Stimulated activated CD4-positive, alpha-beta T cell treated with anti-CD3 and anti-CD28 coated beads, TNF-alpha, amount 100 ng/mL, for 24 hours (primary cell): ENCODE results near the gene GCAT.

Source experiments
- DNase-seq, 3 experiments: peaks; one replicate each; pipeline ENCODE4 v3.0.0-alpha.2; 2020; ENCODE audit warnings: low read depth in 3 of 3

The GCAT gene

GRCh38 chr22:37842015-37842793, 34.5 kb downstream of the GCAT start:
- DNase-seq: no peak

- DNase-seq: peak in 2 of 3 experiments; percentile 28 to 52
Observed at GRCh38 chr22:37843741-37844089, 36.0 kb downstream of the GCAT start.

GRCh38 chr22:37844904-37845329, 37.2 kb downstream of the GCAT start:
- no peak for DNase-seq

GRCh38 chr22:37846433-37846832, 38.7 kb downstream of the GCAT start:
- DNase-seq: no peak

GRCh38 chr22:37848587-37849088, 40.9 kb downstream of the GCAT start:
- DNase-seq: no peak

GRCh38 chr22:37849089-37849751, 41.5 kb downstream of the GCAT start, which contains the start of gene EIF3L:
EIF3L (plus strand) TSS chr22:37849419; CDS start chr22:37849450, 31 bp downstream.
- peak; percentile 82 to 87 (median 83) for DNase-seq

GRCh38 chr22:37850801-37851200, 43.1 kb downstream of the GCAT start:
- no peak for DNase-seq

- DNase-seq: no peak
Observed at GRCh38 chr22:37852418-37852817, 44.7 kb downstream of the GCAT start.

GRCh38 chr22:37854946-37855345, 47.2 kb downstream of the GCAT start:
- no peak for DNase-seq

GRCh38 chr22:37855462-37855861, 47.7 kb downstream of the GCAT start:
- DNase-seq: no peak

GRCh38 chr22:37860796-37861421, 53.2 kb downstream of the GCAT start:
- no peak for DNase-seq

- no peak for DNase-seq
Observed at GRCh38 chr22:37862570-37863325, 55.0 kb downstream of the GCAT start.

GRCh38 chr22:37865510-37865909, 57.8 kb downstream of the GCAT start:
- no peak for DNase-seq
